Measurements from ENCODE around the gene POLK.
"Not testable (repeated sequence)": the region's sequence is repeated elsewhere in the genome, so short reads cannot be mapped to it uniquely, and the experiment has no call there.

POLK gene

DNA sequence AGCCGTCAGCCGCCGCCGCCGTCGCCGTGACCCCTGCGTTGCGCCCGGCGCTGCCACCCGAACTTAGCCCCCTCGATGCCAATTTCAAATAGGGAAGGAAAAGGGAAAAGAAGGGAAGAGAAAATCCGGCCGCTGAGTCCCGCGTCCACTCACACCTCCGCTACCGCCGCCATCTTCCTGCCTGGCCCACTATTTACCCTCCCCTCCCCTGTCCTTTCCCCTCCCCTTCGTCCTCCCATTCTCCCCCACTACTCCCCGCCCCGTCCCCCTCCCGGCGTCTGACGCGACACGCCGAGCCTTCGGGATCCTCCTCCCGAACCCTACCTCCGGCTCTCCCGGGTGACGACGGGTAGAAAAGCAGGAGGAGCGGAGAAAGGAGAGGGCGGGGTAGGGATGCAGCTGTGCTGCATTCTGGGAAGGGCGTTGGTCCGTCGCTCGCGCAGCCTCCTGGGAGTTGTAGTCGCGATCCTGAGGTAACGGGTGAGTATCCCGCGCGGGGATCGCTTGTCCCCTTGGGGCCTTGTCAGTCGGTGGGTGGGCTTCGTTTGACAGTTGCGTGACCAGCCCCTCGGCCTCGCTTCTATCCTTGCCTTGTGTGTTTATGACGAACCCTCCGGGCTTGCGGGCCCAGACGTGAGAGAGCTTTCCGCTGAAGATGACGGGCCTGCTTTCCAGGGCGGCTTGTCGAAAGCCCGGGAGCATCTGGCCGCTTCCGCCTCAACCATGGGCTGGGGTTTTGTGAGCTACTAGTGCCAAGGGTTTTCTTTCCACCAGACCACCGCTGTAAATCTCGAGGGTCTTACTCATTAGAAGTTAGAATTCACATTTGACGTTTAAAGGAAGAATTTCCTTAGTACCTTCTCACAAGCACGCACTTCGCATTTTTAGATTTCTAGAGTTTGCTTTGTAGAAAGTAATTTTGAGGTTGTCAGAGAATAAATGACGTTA, at the start of gene POLK, which contains the start of gene CERT1:
POLK (plus strand) TSS at position 457 of the 948 bp plus-strand sequence.
CERT1 (minus strand) TSS at position 195 of the 948 bp plus-strand sequence. CDS start 422 bp downstream, outside the sequence.
- peak; percentile 96 for DNase-seq (ENCODE audit: low spot score)

DNA sequence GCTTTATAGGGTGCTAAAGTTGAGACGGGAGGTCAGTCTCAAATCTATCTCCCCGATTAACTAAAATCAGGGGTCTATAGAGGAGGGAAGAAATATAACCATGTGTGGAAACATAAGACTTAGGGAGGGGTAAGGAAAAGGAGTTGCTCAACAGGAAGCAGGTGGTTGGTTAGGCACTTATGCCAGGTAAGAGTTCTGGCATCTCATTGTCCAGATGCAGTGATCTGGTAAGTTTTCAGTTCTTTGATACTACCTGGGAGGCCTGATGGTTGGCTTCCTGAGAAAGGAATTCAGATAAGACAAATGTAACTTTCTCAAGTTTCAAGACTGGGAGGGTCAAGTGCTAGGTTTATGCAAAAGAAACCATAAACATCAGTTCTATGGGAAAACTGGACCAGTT, 48.0 kb upstream of the POLK start:
- no peak for DNase-seq (ENCODE audit: low spot score)

DNA sequence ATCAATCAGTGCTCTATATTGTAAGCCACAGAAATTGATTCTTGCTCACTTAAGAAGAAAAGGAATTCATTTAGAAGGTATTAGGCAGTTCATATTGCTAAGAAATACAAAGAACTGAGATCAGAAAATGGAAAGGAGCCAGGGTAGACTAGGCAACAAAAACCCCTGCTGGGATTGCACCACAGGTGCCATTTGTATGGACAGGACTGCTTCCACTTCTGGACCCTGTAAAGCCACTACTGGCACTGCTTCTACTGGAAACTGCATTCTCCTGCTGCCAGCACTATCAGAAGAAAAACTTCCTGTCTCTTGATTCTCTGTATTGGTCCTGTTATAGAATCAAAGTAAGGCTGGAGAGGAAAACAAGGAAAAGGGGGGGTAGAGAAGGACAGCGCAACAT, 46.2 kb upstream of the POLK start:
- peak; percentile 5 for DNase-seq (ENCODE audit: low spot score)

DNA sequence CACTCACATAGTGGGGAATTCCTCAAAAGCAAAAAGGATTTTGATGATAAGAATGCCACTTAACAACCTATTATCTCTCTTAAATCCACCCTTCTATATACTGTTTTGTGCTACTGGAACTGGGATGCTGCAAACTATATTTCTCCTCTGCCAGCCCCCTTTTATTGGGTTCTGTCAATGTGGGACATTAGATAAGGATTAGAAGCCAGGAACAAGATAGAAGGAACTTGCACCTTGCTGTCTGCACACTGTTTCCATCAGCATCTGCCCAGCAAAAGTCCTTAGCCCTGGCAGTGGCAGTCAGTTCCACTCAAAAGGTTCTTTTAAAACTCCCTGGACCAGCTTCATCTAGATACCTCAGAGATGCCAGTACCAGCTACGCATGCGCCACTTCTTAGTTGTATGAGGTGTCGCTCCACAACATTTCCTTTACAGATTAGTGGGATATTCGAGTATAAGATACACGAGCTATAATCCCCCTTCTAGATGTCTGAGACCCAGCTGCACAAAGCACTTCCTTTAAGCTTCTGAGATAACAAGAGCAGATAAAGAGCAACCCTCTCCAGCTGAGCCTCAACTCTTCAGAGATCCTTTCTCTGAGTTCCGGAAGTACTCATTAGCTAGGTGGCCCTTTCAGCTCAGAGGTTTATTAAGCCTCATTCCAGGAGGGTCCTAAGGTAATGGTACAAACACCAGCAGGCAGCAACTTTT, 45.5 kb upstream of the POLK start:
- DNase-seq (ENCODE audit: low spot score) = no peak

DNA sequence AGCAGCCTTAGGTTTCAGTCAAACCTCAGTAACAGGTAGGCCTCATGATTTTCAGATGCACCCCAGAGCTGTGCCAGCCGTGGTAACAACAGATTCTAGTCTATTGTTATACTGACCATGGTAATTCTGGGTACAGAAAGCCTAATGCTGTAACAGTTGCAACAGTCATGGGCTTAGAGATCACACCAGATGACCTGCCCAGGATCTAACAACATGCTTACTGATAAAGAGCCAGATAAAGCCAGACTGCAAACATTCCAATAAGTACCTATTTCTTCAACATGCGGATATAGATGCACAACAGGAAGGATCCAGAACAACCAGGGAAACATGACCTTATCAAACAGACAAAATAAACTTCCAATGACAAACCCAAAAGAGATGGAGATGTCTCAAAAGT, 43.1 kb upstream of the POLK start:
- no peak for DNase-seq (ENCODE audit: low spot score)

DNA sequence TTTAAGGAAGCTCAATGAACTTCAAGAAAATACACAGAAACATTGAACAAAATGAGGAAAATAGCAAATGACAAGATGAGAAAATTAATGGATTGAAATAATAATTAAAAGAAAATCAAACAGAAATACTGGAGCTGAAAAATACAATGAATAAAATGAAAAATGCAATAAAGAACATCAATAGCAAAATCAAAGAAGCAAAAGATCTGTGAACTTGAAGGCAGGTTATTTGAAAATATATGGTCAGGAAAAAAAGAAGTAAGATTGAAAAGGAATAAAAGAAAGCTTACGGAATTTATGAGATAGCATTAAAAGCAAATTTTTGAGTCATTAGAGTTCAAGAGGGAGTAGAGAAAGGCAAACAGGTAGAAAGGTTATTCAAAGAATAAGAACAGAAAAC, 42.7 kb upstream of the POLK start:
- DNase-seq (ENCODE audit: low spot score) = no peak

DNA sequence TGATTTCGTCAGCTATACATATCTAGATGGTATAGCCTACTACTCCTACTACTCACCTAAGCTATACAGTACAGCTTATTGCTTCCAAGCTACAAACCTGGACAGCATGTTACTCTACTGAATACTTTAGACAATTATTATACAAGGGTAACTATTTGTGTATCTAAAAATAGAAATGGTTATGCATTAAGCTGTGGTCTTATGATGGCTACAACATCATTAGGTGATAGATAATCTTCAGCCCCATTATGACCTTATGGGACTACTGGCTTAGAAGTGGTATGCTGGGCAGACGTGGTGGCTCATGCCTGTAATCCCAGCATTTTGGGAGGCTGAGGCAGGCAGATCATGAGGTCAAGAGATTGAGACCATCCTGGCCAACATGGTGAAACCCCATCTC, 40.5 kb upstream of the POLK start:
- DNase-seq (ENCODE audit: low spot score) = no peak

DNA sequence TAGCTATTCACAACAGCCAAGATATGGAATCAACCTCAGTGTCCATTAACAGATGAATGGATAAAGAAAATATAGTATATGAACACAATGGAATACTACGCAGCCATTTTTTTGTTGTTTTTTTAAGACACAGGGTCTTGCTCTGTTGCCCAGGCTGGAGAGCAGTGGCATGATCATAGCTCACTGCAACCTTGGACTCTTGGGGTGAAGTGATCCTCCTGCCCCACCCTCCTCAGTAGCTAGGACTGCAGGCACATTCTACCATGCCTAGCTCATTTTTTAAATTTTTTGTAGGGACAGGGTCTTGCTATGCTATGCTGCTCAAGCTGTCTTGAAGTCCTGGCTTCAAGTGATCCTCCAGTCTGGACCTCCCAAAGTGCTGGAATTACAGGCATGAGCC, 38.7 kb upstream of the POLK start:
- DNase-seq (ENCODE audit: low spot score) = no peak

DNA sequence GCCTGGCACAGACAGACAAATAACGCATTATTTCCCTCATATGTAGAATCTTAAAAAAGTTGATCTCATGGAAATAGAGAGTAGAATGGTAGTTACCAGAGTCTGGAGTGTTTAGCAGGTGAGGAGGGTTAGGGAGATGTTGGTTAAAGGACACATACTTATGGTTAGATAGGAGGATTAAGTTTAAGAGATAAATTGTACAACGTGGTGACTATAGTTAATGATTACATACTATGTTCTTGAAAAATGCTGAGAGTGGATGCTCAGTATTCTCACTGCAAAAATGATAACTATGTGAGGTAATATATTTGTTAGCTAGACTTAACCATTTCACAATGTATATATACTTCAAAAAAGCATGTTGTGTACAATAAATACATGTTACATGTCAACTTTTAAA, 38.2 kb upstream of the POLK start:
- no peak for DNase-seq (ENCODE audit: low spot score)

DNA sequence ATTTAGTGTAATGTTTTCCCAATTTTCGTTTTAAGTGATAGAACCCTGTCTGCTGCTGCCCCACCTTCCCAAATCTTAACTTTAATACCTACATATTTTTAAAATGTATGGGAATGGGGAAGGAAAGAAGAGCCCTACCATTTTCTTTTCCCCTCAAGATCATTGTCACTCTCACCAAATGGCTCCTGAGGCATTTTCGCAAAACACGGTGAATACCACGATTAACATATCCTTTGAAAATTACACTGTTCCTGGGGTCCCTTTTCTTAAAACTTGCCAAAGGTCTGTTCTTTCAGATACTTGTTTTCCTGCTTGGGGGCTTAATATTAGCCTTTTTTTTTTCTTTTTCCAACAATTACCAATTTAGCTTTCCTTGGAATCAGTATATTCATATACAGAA, 36.3 kb upstream of the POLK start:
- no peak for DNase-seq (ENCODE audit: low spot score)

DNA sequence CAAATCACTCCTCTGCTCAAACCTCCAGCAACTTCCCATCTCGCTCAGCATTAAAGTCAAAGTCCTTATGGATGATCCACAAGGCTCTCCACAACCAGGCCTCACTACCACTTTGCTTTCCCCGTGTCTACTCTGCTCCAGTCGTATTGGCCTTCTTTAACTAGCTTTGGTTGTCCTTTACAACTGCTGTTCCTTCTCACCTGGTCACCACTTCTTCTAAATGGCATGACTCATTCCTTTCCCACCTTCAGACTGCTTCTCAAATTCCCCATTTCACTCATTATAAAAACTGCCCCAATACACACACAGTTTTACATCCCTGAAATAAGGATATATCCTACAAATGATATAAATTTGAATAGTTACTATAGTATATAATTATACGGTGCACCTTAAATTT, 30.7 kb upstream of the POLK start:
- no peak for DNase-seq (ENCODE audit: low spot score)

DNA sequence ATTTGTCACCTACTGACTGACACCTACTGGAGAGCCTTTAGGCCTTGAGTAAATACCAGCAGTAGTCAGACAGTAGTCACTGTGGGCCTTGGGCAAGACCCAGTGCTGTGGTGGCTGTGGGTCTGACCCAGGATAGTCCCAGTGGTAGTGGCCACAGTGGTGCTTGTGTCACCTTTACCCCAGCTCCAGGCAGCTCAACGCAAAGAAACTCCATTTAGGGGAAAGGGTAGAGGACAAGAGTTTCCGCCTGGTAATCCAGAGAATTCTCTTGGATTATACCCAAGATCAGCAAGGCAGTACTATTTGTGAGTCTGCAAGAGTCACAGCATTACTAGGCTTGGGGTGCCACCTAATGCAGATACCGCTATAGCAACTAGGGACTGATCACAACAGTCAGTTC, 29.2 kb upstream of the POLK start:
- DNase-seq (ENCODE audit: low spot score) = no peak

DNA sequence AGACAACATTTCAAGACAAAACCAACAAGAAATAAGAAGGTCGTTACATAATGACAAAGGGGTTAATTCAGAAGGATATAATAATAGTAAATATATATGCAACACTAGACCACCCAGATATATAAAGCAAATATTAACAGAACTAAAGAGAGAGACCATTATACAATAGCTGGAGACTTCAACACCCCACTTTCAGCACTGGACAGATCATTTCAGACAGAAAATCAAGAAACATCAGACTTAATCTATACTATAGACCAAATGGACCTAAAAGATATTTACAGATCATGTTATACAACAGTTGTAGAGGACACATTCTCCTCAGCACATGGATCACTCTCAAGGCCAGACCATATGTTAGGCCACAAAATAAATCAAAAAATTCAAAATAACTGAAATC, 27.1 kb upstream of the POLK start:
- no peak for DNase-seq (ENCODE audit: low spot score)

DNA sequence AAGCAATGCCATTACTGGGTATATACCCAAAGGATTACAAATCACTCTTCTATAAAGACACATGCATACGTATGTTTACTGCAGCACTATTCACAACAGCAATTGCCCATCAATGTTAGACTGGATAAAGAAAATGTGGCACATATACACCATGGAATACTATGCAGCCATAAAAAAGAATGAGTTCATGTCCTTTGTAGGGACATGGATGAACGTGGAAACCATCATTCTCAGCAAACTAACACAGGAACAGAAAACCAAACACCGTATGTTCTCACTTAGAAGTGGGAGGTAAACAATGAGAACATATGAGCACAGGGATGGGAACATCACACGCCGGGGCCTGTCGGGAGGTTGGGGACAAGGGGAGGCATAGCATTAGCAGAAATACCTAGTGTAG, 21.8 kb upstream of the POLK start:
- not testable (repeated sequence) for DNase-seq (ENCODE audit: low spot score)

DNA sequence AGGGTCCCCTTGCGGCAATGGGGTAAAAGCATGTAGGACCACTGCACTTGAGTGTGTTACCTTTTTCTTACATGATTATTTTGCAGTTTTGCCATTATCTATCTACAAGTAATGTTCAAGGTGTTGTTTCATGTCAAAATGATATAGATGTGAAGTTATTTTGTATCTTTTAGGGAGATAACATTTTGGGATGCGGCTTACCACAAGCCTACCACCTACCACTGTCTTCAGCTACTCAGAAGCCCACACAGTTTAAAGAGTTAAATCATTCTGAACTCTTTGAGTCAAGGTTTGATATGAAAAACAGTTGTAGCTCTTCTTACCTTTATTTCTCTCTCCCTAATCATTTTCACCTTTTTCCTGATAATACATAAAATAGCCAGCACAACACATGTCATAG, 20.1 kb upstream of the POLK start:
- no peak for DNase-seq (ENCODE audit: low spot score)

DNA sequence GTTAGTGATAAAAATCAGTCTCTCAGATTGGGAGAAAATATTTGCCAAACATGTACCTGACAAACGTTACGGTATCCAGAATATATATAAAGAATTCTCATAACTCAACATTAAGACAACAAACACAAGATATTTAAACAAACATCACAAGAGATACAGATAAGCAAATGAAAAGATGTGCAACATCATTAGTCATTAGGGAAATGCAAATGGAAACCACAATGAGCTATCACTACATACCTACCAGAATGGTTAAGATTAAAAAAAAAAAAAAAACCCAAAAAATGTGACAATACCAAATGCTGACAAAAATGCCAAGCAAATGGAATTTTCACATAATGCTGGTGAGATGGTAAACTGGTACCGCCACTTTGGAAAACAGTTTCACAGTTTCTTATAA, 15.7 kb upstream of the POLK start:
- DNase-seq (ENCODE audit: low spot score) = no peak

DNA sequence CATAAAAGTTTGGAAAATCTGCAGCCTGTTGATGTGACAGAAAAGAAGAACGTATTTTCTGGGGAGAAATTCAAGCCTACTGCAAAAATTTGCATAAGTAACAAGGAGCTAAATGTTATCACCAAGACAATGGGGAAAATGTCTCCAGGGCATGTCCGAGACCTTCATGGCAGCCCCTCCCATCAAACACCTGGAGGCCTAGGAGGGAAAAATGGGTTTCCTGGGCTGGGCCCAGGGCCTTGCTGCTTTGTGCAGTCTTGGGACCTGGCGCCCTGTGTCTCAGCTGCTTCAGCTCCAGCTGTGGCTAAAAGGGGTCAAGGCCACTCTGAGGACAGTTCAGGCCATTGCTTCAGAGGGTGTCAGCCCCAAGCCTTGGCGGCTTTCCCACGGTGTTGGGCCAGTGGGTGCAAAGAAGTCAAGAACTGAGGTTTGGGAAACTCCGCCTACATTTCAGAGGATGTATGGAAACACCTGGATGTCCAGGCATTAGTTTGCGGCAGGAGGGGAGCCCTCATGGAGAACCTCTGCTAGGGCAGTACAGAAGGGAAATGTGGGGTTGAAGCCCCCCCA, 13.4 kb upstream of the POLK start:
- DNase-seq (ENCODE audit: low spot score) = no peak

DNA sequence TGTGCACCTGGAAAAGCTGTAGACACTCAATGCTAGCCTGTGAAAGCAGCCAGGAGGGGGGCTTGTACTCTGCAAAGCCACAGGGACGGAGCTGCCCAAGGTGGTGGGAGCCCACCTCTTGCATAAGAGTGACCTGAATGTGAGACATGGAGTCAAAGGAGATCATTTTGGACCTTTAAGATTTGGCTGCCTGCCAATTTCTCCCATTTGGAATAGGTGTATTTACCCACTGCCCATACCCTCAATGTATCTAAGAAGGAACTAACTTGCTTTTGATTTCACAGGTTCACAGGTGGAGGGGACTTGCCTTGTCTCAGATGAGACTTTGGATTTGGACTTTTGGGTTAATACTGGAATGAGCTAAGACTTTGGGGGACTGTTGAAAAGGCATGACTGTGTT, 12.8 kb upstream of the POLK start:
- not testable (repeated sequence) for DNase-seq (ENCODE audit: low spot score)

DNA sequence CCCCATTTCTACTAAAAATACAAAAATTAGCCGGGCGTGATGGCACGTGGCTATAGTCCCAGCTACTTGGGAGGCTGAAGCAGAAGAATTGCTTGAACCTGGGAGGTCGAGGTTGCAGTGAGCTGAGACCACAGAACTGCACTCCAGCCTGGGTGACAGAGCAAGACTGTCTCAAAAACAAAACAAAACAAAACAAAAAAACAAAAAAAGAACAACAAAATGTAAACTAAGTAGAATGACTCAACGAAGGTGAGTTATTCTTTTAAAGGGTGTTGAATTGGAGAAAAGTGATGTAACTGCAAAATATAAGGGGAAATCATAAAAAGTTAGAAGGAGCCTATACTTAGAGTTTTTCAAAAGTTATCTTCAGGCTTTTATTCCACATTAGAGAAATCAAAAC, 6.6 kb upstream of the POLK start:
- not testable (repeated sequence) for DNase-seq (ENCODE audit: low spot score)

DNA sequence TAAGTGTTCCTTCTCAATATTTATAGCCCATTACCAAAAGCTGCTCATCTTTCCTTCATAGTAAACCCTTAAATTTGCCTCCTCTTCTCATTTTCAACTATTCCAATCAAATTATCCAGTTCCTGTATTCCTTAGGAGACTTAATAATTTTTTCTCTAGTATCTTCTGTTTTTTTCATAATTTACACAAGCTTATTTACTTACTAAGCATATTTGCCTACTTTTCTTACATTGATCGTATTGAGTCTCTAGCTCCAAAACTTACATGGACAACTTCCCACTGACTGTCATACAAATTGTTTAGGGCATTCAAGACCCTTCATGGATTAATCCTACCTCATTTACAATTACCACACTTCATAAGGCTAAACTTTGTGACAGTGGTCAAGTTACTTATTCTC, 3.9 kb upstream of the POLK start:
- DNase-seq (ENCODE audit: low spot score) = no peak

DNA sequence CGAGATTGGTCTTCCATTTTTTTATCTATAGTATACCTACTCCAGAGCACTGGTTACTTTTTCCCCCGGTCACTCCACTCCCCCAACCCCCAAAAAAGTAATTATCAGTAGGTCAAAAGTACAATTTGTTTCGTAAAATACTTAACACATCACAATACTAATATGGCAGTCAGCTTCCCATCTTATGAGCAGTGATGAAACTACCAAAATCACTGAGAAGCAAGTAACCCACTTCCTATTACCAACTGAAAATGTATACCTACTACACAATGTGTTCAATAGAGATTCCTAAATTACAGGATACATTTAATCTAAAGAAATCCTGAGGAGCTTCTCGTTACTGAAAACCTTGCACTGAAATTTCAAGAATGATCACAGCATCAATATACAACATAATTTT, 2.1 kb upstream of the POLK start:
- no peak for DNase-seq (ENCODE audit: low spot score)

DNA sequence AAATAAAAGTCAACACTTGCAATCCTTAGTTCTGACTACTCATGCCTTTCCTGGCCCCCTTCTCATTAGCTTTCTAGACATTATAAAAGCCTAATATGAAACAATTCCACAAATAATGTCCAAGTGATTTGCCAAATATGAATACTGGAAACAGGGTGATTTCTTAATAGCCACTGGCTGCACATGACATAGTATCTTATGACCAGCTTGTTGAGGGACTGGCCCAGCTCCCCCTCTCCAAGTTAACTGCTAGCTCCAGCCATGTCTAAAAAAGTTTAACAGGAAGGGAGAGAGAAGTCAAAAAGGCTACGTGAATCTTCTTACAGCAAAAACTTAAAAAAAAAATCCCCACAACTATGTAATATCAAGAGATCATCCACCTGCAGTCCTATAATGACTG, 1.7 kb upstream of the POLK start:
- DNase-seq (ENCODE audit: low spot score) = peak; percentile 43

DNA sequence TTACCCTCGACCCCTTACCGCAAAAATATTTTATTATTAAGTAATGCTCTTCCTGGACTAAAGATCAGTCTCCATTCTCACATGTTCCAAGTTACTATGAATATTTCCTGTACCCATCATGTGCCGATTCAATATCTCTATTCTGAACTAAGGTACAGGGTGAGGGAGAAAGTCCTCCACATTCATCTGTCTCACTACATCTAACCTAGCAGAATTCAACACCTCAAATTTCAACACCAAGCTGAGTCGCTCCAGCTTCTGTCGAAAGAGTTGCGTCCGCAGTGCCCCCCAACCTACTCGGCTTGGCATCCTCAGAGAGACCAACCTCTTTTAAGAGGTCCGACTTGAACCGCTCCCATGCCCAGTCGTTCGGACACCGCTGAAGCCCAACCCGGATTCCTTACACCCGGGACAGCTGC, 1.3 kb upstream of the POLK start:
- DNase-seq (ENCODE audit: low spot score) = peak; percentile 53
